Endothelial cell of umbilical vein (primary cell): ENCODE data around the gene CNIH1. TPM values are rescaled to one million over a fixed set of nuclear protein-coding genes. Genes with fewer than 3 reads are reported as not detected.

Experiments
- BruUV-seq: library from RNA; stranded (reverse); fragments of 400-500 nt; replicated peaks from 2 replicates; lab custom pipeline; 2021; lab: Mats Ljungman, UMichigan
- CTCF ChIA-PET: fragments of 300-600, 350-600 bp; sonication (Branson Sonifier 250); formaldehyde crosslinking; loops from one replicate; lab custom pipeline; 2021; ENCODE audit warnings: antibody characterized with exemption, inconsistent platforms; lab: Charles Lee
- POLR2A ChIA-PET: fragments of 300-600, 350-600 bp; sonication (Branson Sonifier 250); formaldehyde crosslinking; loops from one replicate; lab custom pipeline; 2021; ENCODE audit warnings: antibody characterized with exemption, inconsistent platforms; lab: Charles Lee
- DNase-seq: peaks from one replicate; pipeline ENCODE4 v3.0.0-alpha.2; 2011; ENCODE audit warnings: low read depth, low spot score
- FAIRE-seq: peaks from 2 replicates; lab custom pipeline; 2011; peaks lifted over from hg19 to GRCh38; lab: Jason Lieb, UNC
- H2AFZ ChIP-seq: 2 replicates; pipeline ENCODE4 v1.6.0; 2012; ENCODE audit warnings: low read depth, low read length, control low read depth, inconsistent platforms
- H3K27ac ChIP-seq: 2 replicates; pipeline ENCODE4 v1.5.1; 2011; ENCODE audit warnings: low read depth, mild to moderate bottlenecking, control low read depth, low read length, moderate library complexity; ENCODE audit not compliant: insufficient read depth
- H3K27me3 ChIP-seq, 2 experiments: 2 replicates each; pipeline versions ENCODE4 v1.6.0 to v1.6.1; 2011; ENCODE audit warnings: low read length in 2 of 2, mixed read lengths in 1 of 2; ENCODE audit not compliant: control insufficient read depth in 2 of 2, insufficient read depth in 2 of 2
- H3K36me3 ChIP-seq, 2 experiments: 2 replicates in 1 of 2; 3 replicates in 1 of 2; pipeline ENCODE4 v1.5.1; 2011; ENCODE audit warnings: low read length in 2 of 2, mild to moderate bottlenecking in 1 of 2, moderate library complexity in 1 of 2; ENCODE audit not compliant: control insufficient read depth in 2 of 2, insufficient read depth in 2 of 2; ENCODE audit errors: extremely low read depth in 1 of 2
- H3K4me1 ChIP-seq: 3 replicates; pipeline ENCODE4 v1.5.1; 2011; ENCODE audit warnings: mild to moderate bottlenecking, low read length; ENCODE audit not compliant: control insufficient read depth, insufficient read depth; ENCODE audit errors: extremely low read depth
- H3K4me2 ChIP-seq: 2 replicates; pipeline ENCODE4 v1.6.1; 2011; ENCODE audit warnings: low read length, control low read depth, mixed read lengths; ENCODE audit not compliant: insufficient read depth
- H3K4me3 ChIP-seq, 3 experiments: fragments of 200-600 bp in 1 of 3; sonication (generic), shearing (Covaris generic) in 1 of 3; replicated peaks in 1 of 3; 2 replicates each; pipeline ENCODE4 v1.5.1; 2011 to 2016; ENCODE audit warnings: control low read depth in 3 of 3, low read length in 3 of 3, mild to moderate bottlenecking in 2 of 3, inconsistent platforms in 1 of 3, low read depth in 1 of 3, moderate library complexity in 1 of 3; ENCODE audit not compliant: insufficient read depth in 1 of 3
- H3K79me2 ChIP-seq: 2 replicates; pipeline ENCODE4 v1.6.0; 2012; ENCODE audit warnings: low read length, inconsistent platforms; ENCODE audit not compliant: control insufficient read depth, insufficient read depth
- H3K9ac ChIP-seq: replicated peaks from 2 replicates; pipeline ENCODE3; 2011; ENCODE audit warnings: low read length, control low read depth; ENCODE audit not compliant: insufficient read depth; ENCODE audit errors: extremely low read depth
- H3K9me1 ChIP-seq: replicated peaks from 3 replicates; pipeline ENCODE4 v1.6.0; 2011; ENCODE audit warnings: mild to moderate bottlenecking, low read length; ENCODE audit not compliant: control insufficient read depth, insufficient read depth; ENCODE audit errors: extremely low read depth
- H3K9me3 ChIP-seq: replicated peaks from 2 replicates; pipeline ENCODE4 v1.5.1; 2012; ENCODE audit warnings: low read length, inconsistent platforms; ENCODE audit not compliant: control insufficient read depth, insufficient read depth
- H4K20me1 ChIP-seq: replicated peaks from 2 replicates; pipeline ENCODE3; 2011; ENCODE audit warnings: mild to moderate bottlenecking, low read length; ENCODE audit not compliant: control insufficient read depth, insufficient read depth; ENCODE audit errors: extremely low read depth
- EZH2 ChIP-seq: IDR thresholded peaks from 2 replicates; pipeline ENCODE4 v1.6.1; 2012; ENCODE audit warnings: borderline replicate concordance, low read depth, mild to moderate bottlenecking, moderate library complexity, low read length, inconsistent platforms; ENCODE audit not compliant: severe bottlenecking
- FOS ChIP-seq: IDR thresholded peaks from 2 replicates; pipeline ENCODE4 v1.6.1; 2011; ENCODE audit warnings: mild to moderate bottlenecking, low read length, moderate library complexity, borderline replicate concordance; ENCODE audit not compliant: insufficient read depth
- GATA2 ChIP-seq: IDR thresholded peaks from 2 replicates; pipeline ENCODE4 v1.7.0; 2011; ENCODE audit warnings: low read depth, mild to moderate bottlenecking, moderate library complexity, mixed read lengths, low read length; ENCODE audit not compliant: insufficient read length, insufficient read depth
- JUN ChIP-seq: IDR thresholded peaks from 2 replicates; pipeline ENCODE4 v1.6.1; 2011; ENCODE audit warnings: borderline replicate concordance, low read depth; ENCODE audit not compliant: insufficient read length, insufficient read depth
- MYC ChIP-seq: IDR thresholded peaks from one replicate; pipeline ENCODE4 v1.6.1; 2011; ENCODE audit warnings: mild to moderate bottlenecking, low read depth, low read length
- POLR2A ChIP-seq: IDR thresholded peaks from 2 replicates; pipeline ENCODE4 v1.6.1; 2012; ENCODE audit warnings: low read depth, mild to moderate bottlenecking, control low read depth, low read length
- POLR2AphosphoS5 ChIP-seq: IDR thresholded peaks from 2 replicates; pipeline ENCODE4 v1.6.1; 2012; ENCODE audit warnings: low read depth, mild to moderate bottlenecking, control low read depth, low read length, moderate library complexity; ENCODE audit not compliant: insufficient read depth
- dilution Hi-C: fragments of 300-500 bp; cut with MboI; formaldehyde crosslinking; loops from one replicate; pipeline ENCODE4 v1.15.0; 2019; ENCODE audit warnings: low sequenced_read_pairs; ENCODE audit not compliant: extremely low pct_ligation_motif_present
- intact Hi-C: fragments of 100-400 bp; cut with micrococcal nuclease; formaldehyde crosslinking; loops from one replicate; pipeline ENCODE4 v1.10.0; 2022
- polyA plus RNA-seq, 4 experiments: library from polyadenylated mRNA; depleted of rRNA in 3 of 4; stranded (reverse) in 3 of 4; unstranded in 1 of 4; fragments of >200 nt; gene quantifications; 2 replicates each; pipeline versions ENCODE4 v1.2.1 to v1.2.3, GENCODE V29; 2011 to 2012; ENCODE audit warnings: missing spikeins in 1 of 4
- total RNA-seq: library from RNA; stranded (reverse); gene quantifications from 2 replicates; pipeline ENCODE4 v1.2.3, GENCODE V29; 2021
- TF ChIP-seq, protein P1 (sequence below), 2 donors: IDR thresholded peaks; 1 replicate in 1 of 2; 2 replicates in 1 of 2; pipeline ENCODE4 v1.5.1; 2011; ENCODE audit warnings: low read length in 2 of 2, mild to moderate bottlenecking in 2 of 2, moderate library complexity in 2 of 2, control low read depth in 1 of 2, inconsistent platforms in 1 of 2, low read depth in 1 of 2; ENCODE audit not compliant: insufficient read depth in 1 of 2; ENCODE audit errors: extremely low read depth in 1 of 2
- TF ChIP-seq, protein P2 (sequence below): IDR thresholded peaks from 2 replicates; pipeline ENCODE4 v1.6.1; 2011; ENCODE audit not compliant: insufficient read depth, insufficient read length

CNIH1 gene
- total and polyA plus RNA-seq, 2 donors (not counting 3 experiments of a cell fraction or from before 2014, with no cell fraction given), result 125 to 328 TPM

DNA sequence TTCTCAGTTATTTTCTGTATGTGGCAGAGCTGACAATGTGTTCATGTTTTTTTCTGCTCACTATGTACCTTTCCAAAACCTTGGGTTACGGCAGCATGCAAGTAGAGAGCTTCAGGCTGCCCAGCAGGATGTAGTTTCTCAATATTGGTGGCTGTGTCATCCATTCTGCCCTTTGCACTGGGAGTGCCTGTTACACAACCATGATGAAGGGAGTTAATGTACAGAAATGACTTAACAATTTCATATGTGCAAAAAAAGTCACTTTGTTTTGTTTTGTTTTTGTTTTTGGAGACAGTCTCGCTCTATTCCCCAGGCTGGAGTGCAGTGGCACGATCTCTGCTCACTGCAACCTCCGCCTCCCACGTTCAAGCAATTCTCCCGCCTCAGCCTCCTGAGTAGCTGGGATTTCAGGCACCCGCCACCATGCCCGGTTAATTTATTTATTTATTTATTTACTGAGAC lies 6.1 kb upstream of the CNIH1 start:
- POLR2A ChIA-PET, result no interaction called here
- intact Hi-C loops, result no loop called here
- H4K20me1 ChIP-seq, result no peaks in the 10 kb centered on the region
- no peak overlapping the region for H3K4me3 ChIP-seq
- CTCF ChIA-PET, result interaction anchor here (0.6 to 0.9 kb wide), 2 partner anchors 27 to 1697 kb away, joined by 3 read pairs; no protein-coding TSS in a partner anchor
- TF ChIP-seq POLR2A (no peak), MYC (no peak), GATA2 (no peak), JUN (no peak), FOS (no peak), POLR2AphosphoS5 (no peak), EZH2 (no peak)
- TF ChIP-seq, protein P1, sequence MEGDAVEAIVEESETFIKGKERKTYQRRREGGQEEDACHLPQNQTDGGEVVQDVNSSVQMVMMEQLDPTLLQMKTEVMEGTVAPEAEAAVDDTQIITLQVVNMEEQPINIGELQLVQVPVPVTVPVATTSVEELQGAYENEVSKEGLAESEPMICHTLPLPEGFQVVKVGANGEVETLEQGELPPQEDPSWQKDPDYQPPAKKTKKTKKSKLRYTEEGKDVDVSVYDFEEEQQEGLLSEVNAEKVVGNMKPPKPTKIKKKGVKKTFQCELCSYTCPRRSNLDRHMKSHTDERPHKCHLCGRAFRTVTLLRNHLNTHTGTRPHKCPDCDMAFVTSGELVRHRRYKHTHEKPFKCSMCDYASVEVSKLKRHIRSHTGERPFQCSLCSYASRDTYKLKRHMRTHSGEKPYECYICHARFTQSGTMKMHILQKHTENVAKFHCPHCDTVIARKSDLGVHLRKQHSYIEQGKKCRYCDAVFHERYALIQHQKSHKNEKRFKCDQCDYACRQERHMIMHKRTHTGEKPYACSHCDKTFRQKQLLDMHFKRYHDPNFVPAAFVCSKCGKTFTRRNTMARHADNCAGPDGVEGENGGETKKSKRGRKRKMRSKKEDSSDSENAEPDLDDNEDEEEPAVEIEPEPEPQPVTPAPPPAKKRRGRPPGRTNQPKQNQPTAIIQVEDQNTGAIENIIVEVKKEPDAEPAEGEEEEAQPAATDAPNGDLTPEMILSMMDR (IDR thresholded peaks at IDR 0.05; ENCODE audit: extremely low read depth in 1 of 2, insufficient read depth in 1 of 2, low read depth in 1 of 2, low read length in 2 of 2), result no peak
- TF ChIP-seq, protein P2, sequence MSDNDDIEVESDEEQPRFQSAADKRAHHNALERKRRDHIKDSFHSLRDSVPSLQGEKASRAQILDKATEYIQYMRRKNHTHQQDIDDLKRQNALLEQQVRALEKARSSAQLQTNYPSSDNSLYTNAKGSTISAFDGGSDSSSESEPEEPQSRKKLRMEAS, result no peak
- no peak overlapping the region for H2AFZ ChIP-seq
- dilution Hi-C loops, result no loop called here
- DNase-seq (no peak), FAIRE-seq (no peak)
- no peaks in the 10 kb centered on the region for H3K9me3 ChIP-seq
- peaks cover 35 to 56% of the 10 kb centered on the region in 2 experiments for H3K27me3 ChIP-seq
- BruUV-seq, result no TSS peak
- H3K9ac ChIP-seq, result no peak overlapping the region
- H3K4me2 ChIP-seq, result no peak overlapping the region
- no peak overlapping the region for H3K27ac ChIP-seq
- H3K4me1 ChIP-seq, result no peaks in the 10 kb centered on the region
- H3K36me3 ChIP-seq, result no peaks in the 10 kb centered on the region
- no peaks in the 10 kb centered on the region for H3K9me1 ChIP-seq
- H3K79me2 ChIP-seq, result no peaks in the 10 kb centered on the region
